NCI-H345 treated with DMSO at 0.1 percent for 48 hours (cell line): ENCODE results near the gene MMGT1.
"Not testable (repeated sequence)": the region's sequence is repeated elsewhere in the genome, so short reads cannot be mapped to it uniquely, and the experiment has no call there.

ENCODE experiments used
- DNase-seq: peaks from one replicate; lab custom pipeline; 2025; ENCODE audit not compliant: unreplicated experiment; lab: John Stamatoyannopoulos, UW

Gene MMGT1

GRCh38 chrX:135927897-135928296, 45.9 kb downstream of the MMGT1 start:
- DNase-seq: no peak

GRCh38 chrX:135923353-135923752, 50.4 kb downstream of the MMGT1 start:
- DNase-seq: no peak

GRCh38 chrX:135920516-135920915, 53.3 kb downstream of the MMGT1 start:
- DNase-seq: not testable (repeated sequence)

GRCh38 chrX:135914404-135914803, 59.4 kb downstream of the MMGT1 start:
- DNase-seq: no peak
